Colonic mucosa (tissue), 4 donors: ENCODE data around the gene MAP2K5. TPM values are rescaled to one million over a fixed set of nuclear protein-coding genes. Genes with fewer than 3 reads are reported as not detected.

Experiments
- DNase-seq: peaks from one replicate; pipeline ENCODE4 v3.0.0-alpha.2; 2020
- H3K27ac ChIP-seq: fragments of 200-600 bp; one replicate; pipeline ENCODE4 v1.8.0; 2021
- H3K27me3 ChIP-seq: fragments of 200-600 bp; one replicate; pipeline ENCODE4 v1.8.0; 2021
- H3K36me3 ChIP-seq: fragments of 200-600 bp; one replicate; pipeline ENCODE4 v1.8.0; 2021
- H3K4me1 ChIP-seq: fragments of 200-600 bp; one replicate; pipeline ENCODE4 v1.8.0; 2021; ENCODE audit warnings: mild to moderate bottlenecking
- H3K4me3 ChIP-seq: fragments of 200-600 bp; one replicate; pipeline ENCODE4 v1.8.0; 2021
- H3K9ac ChIP-seq, 2 donors: one replicate each; pipeline ENCODE4 v1.7.0; 2013; ENCODE audit warnings: control low read depth in 2 of 2, low read depth in 2 of 2, low read length in 2 of 2
- H3K9me3 ChIP-seq: fragments of 200-600 bp; one replicate; pipeline ENCODE4 v1.8.0; 2021
- intact Hi-C: fragments of 100-400 bp; cut with DNase I; formaldehyde crosslinking; loops from one replicate; pipeline ENCODE4 v1.14.1; 2022
- total RNA-seq, 2 donors: library from RNA; stranded (reverse); fragmentation: NEBNext Ultra II Directional in 1 of 2; extraction: Animal tissue kit (Norgen Biotek cat#: 25700) in 1 of 2; gene quantifications; one replicate each; pipeline ENCODE4 v1.2.1, GENCODE V29; 2021
- TF ChIP-seq, protein P1 (sequence below): fragments of 200-600 bp; IDR thresholded peaks from one replicate; pipeline ENCODE4 v1.8.0; 2022; ENCODE audit warnings: antibody characterized with exemption, mild to moderate bottlenecking
- donor health status: healthy.
- donor health status: DM: no; HTN: no; CAD: no.
- donor health status: DM: no; HTN: no; CAD: no.

MAP2K5 gene
- total RNA-seq, 2 donors from 2014 or later = 19.1 to 20.2 TPM

DNA sequence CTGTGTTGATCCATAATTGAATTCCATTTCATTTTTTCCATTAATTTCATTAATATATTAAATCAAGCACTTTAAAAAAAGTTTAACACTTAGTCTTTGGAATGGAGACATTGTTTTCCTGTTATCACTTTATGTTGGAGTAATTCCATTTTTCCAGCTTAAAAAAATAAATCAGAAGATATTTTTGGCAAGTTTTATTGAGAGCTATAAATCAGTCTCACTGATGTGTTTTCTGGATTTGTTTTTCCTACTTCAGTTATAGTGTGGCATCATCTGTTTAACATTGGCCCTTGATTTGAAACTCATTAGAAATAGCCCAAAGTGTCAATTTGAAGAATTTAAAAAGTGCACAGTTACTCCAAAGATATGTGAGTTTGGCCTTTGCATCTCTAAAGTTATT, 53.1 kb downstream of the MAP2K5 start:
- DNase-seq = no peak
- Histone ChIP-seq H3K27me3 (no peaks in the 10 kb centered on the region), H3K4me1 (no peaks in the 10 kb centered on the region), H3K9me3 (no peaks in the 10 kb centered on the region), H3K27ac (no peak overlapping the region), H3K9ac (no peak overlapping the region), H3K36me3 (no peaks in the 10 kb centered on the region), H3K4me3 (no peak overlapping the region)
- TF ChIP-seq, protein P1, sequence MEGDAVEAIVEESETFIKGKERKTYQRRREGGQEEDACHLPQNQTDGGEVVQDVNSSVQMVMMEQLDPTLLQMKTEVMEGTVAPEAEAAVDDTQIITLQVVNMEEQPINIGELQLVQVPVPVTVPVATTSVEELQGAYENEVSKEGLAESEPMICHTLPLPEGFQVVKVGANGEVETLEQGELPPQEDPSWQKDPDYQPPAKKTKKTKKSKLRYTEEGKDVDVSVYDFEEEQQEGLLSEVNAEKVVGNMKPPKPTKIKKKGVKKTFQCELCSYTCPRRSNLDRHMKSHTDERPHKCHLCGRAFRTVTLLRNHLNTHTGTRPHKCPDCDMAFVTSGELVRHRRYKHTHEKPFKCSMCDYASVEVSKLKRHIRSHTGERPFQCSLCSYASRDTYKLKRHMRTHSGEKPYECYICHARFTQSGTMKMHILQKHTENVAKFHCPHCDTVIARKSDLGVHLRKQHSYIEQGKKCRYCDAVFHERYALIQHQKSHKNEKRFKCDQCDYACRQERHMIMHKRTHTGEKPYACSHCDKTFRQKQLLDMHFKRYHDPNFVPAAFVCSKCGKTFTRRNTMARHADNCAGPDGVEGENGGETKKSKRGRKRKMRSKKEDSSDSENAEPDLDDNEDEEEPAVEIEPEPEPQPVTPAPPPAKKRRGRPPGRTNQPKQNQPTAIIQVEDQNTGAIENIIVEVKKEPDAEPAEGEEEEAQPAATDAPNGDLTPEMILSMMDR = no peak
- intact Hi-C loops = no loop called here

DNA sequence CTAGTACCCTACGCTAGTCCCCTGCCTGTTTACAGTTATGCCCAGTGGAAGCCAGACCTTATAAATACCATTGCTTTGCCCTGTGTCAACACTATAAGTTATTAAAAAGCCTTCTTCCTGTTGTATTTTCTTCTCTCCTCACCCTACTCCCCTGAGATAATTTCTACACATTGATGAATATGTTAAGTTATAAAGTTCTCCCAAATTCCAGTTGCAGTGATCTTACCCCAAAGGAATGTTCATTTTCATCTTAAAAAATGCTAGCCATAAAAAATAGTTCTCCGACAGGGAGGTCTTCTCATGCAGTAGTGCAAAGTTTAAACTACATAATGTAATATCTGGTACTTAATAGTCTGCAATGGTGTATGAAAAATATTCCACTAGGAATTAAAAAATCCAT, 58.6 kb downstream of the MAP2K5 start:
- no peaks in the 10 kb centered on the region for H3K4me1 ChIP-seq
- intact Hi-C loops = no loop called here

DNA sequence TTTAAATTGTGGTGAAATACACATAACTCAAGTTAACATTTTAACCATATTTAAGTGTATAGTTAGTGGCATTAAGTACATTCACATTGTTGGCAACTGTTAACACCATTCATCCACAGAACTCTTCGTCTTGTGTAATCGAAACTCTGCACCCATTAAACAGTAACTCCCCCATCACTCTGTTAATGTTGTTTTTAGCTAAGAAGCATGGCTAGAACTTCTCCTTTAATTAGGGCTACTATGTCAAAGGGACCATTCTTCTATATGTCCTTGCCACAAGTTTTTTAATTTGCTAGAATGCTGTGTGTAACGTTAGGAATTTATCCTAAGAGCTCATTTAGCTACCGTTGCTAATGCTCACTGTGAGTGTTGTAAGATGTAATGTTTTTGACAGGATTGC, 60.6 kb downstream of the MAP2K5 start:
- Histone ChIP-seq H3K9me3 (no peaks in the 10 kb centered on the region), H3K36me3 (no peaks in the 10 kb centered on the region), H3K9ac (no peak overlapping the region), H3K4me3 (no peak overlapping the region), H3K27ac (no peak overlapping the region), H3K4me1 (no peaks in the 10 kb centered on the region), H3K27me3 (no peaks in the 10 kb centered on the region)
- intact Hi-C loops = no loop called here
- TF ChIP-seq, protein P1 = no peak
- DNase-seq = no peak

More for the DNA sequence above, 58.6 kb downstream of the MAP2K5 start:
- no peak overlapping the region for H3K9ac ChIP-seq
- no peak for DNase-seq
- H3K27ac ChIP-seq = no peak overlapping the region
- no peaks in the 10 kb centered on the region for H3K36me3 ChIP-seq
- TF ChIP-seq, protein P1 = no peak
- no peaks in the 10 kb centered on the region for H3K27me3 ChIP-seq
- no peak overlapping the region for H3K4me3 ChIP-seq
- no peaks in the 10 kb centered on the region for H3K9me3 ChIP-seq

DNA sequence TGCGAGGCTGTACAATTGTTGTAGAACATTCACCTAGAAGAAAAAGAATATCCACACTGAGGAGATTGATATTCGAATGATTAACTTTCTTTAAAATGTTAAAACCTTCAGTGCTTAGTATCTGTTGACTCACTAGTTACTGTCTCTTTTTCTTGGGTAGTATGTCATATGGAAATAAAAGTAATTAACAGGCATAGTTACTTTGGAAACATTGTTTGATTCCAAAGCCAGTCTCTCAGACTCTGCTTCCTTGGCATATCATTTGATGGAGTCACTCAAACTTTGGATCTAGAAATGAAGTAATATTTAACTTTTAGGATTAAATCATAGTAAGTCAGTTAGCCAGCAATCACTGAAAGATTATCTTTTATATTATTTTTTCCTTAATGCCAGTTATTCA, 63.4 kb downstream of the MAP2K5 start:
- TF ChIP-seq, protein P1 = no peak
- Histone ChIP-seq H3K27ac (no peak overlapping the region), H3K36me3 (no peaks in the 10 kb centered on the region), H3K9me3 (no peaks in the 10 kb centered on the region), H3K27me3 (no peaks in the 10 kb centered on the region), H3K4me1 (peaks cover 3% of the 10 kb centered on the region), H3K9ac (no peak overlapping the region), H3K4me3 (no peak overlapping the region)
- intact Hi-C loops = no loop called here
- DNase-seq = no peak

DNA sequence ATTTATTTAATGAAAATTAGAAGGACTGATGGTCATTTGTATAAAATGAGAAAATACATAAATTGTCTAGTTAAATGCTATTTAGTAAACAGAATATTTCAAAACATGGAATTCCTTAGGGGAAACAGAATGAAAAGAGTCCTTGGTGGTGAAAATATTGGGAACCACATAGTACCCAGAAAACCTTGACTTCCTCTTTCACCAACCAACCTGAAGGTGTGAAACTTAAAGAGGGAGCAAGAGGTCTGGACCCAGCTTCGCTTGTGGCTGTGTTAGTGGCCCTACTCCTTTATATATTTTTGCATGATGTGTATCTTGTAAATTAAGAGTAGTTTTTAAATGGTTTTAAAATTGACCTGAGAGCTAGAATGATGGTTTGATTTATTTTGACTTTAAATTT, 64.2 kb downstream of the MAP2K5 start:
- Histone ChIP-seq H3K4me1 (peaks cover 3% of the 10 kb centered on the region), H3K9me3 (no peaks in the 10 kb centered on the region), H3K4me3 (no peak overlapping the region), H3K36me3 (no peaks in the 10 kb centered on the region), H3K9ac (no peak overlapping the region), H3K27me3 (no peaks in the 10 kb centered on the region), H3K27ac (no peak overlapping the region)
- DNase-seq = no peak
- TF ChIP-seq, protein P1 = no peak
- intact Hi-C loops = no loop called here

DNA sequence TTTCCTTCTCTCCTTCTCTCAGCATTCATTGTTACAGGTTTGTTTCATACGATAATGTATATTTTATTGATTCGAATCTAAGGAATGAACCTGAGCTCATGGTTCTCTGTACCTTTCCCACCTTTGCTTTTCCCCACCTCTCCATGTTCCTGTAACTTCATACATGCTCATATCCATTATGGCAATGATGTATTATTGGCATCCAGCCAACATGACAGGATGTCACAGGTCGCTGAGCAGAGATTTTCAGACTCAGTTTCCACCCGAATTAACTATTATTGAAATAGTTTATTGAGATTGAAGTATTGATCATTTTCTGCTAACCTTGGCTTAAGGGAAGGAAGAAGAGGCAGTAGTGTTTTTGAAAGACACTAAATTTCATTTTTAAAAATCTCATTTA, 64.8 kb downstream of the MAP2K5 start:
- peaks cover 3% of the 10 kb centered on the region for H3K4me1 ChIP-seq

More for the DNA sequence above, 64.8 kb downstream of the MAP2K5 start:
- H3K36me3 ChIP-seq = no peaks in the 10 kb centered on the region
- TF ChIP-seq, protein P1 = no peak
- no peak for DNase-seq
- no peak overlapping the region for H3K27ac ChIP-seq
- no peak overlapping the region for H3K9ac ChIP-seq
- H3K27me3 ChIP-seq = no peaks in the 10 kb centered on the region
- H3K4me3 ChIP-seq = no peak overlapping the region
- intact Hi-C loops = no loop called here
- no peaks in the 10 kb centered on the region for H3K9me3 ChIP-seq
